Naive thymus-derived CD4-positive, alpha-beta T cell (primary cell): Measurements from ENCODE around the gene SYNGR4. TPM values are rescaled to one million over a fixed set of nuclear protein-coding genes. Genes with fewer than 3 reads are reported as not detected.
A peak's percentile ranks its signal among the peaks of the same experiment; 100 is the strongest.

Experiments
- ATAC-seq: fragments of 150-1000 bp; cut with Tn5 transposase; 2 replicates; pipeline ENCODE4 v1.10.0; 2021; ENCODE audit warnings: mild to moderate bottlenecking, moderate library complexity
- CTCF ChIA-PET: fragments of 350-600 bp; sonication (Branson Sonifier 250); formaldehyde crosslinking; loops from one replicate; lab custom pipeline; 2021; ENCODE audit warnings: antibody characterized with exemption; lab: Charles Lee
- POLR2A ChIA-PET: fragments of 350-600 bp; sonication (Branson Sonifier 250); formaldehyde crosslinking; loops from one replicate; lab custom pipeline; 2021; ENCODE audit warnings: antibody characterized with exemption, inconsistent platforms; lab: Charles Lee
- DNase-seq, 9 donors: peaks; one replicate each; pipeline versions ENCODE4 v3.0.0 to v3.0.0-alpha.2; 2020 to 2022; ENCODE audit warnings: mixed read lengths in 1 of 9
- H3K27ac ChIP-seq: one replicate; pipeline ENCODE4 v1.7.0; 2013; ENCODE audit warnings: mild to moderate bottlenecking, low read depth, low read length, moderate library complexity
- H3K27me3 ChIP-seq, 2 donors: one replicate each; pipeline ENCODE4 v1.7.0; 2013; ENCODE audit warnings: low read length in 2 of 2, mild to moderate bottlenecking in 2 of 2, moderate library complexity in 2 of 2; ENCODE audit not compliant: control insufficient read depth in 2 of 2, insufficient read depth in 2 of 2
- H3K36me3 ChIP-seq, 3 experiments: 1 replicate in 2 of 3; 2 replicates in 1 of 3; pipeline ENCODE4 v1.7.0; 2013; ENCODE audit warnings: low read length in 3 of 3, mild to moderate bottlenecking in 3 of 3, moderate library complexity in 1 of 3; ENCODE audit not compliant: insufficient read depth in 3 of 3, control insufficient read depth in 2 of 3
- H3K4me1 ChIP-seq, 2 donors: one replicate each; pipeline ENCODE4 v1.7.0; 2013; ENCODE audit warnings: low read length in 2 of 2, mild to moderate bottlenecking in 2 of 2, moderate library complexity in 1 of 2; ENCODE audit not compliant: control insufficient read depth in 2 of 2, insufficient read depth in 2 of 2
- H3K4me3 ChIP-seq: 2 replicates; pipeline ENCODE4 v1.7.0; 2013; ENCODE audit warnings: mild to moderate bottlenecking, low read length
- H3K9me3 ChIP-seq, 3 experiments: 1 replicate in 2 of 3; 2 replicates in 1 of 3; pipeline ENCODE4 v1.7.0; 2013; ENCODE audit warnings: low read length in 3 of 3; ENCODE audit not compliant: control insufficient read depth in 2 of 3
- H3K27ac Mint-ChIP-seq, 9 donors: one replicate each; pipeline ENCODE4 v1.8.0; 2020 to 2022; ENCODE audit warnings: mixed read lengths in 9 of 9, mild to moderate bottlenecking in 8 of 9, moderate library complexity in 5 of 9, inconsistent platforms in 2 of 9
- H3K27me3 Mint-ChIP-seq, 5 donors: one replicate each; pipeline ENCODE4 v1.8.0; 2021 to 2022; ENCODE audit warnings: mixed read lengths in 5 of 5, mild to moderate bottlenecking in 1 of 5
- H3K36me3 Mint-ChIP-seq, 5 donors: one replicate each; pipeline ENCODE4 v1.8.0; 2020 to 2022; ENCODE audit warnings: mixed read lengths in 5 of 5, mild to moderate bottlenecking in 3 of 5, inconsistent platforms in 1 of 5
- H3K4me1 Mint-ChIP-seq, 7 donors: one replicate each; pipeline ENCODE4 v1.8.0; 2020 to 2022; ENCODE audit warnings: mixed read lengths in 7 of 7, mild to moderate bottlenecking in 3 of 7, inconsistent platforms in 1 of 7
- H3K4me3 Mint-ChIP-seq, 10 donors: one replicate each; pipeline ENCODE4 v1.8.0; 2020 to 2022; ENCODE audit warnings: mild to moderate bottlenecking in 10 of 10, mixed read lengths in 10 of 10, moderate library complexity in 6 of 10, inconsistent platforms in 2 of 10
- H3K9me3 Mint-ChIP-seq, 11 donors: one replicate each; pipeline ENCODE4 v1.8.0; 2020 to 2022; ENCODE audit warnings: mixed read lengths in 11 of 11, mild to moderate bottlenecking in 4 of 11, inconsistent platforms in 1 of 11, moderate library complexity in 1 of 11
- intact Hi-C, 2 donors: fragments of 100-400 bp; cut with micrococcal nuclease; formaldehyde crosslinking; loops; one replicate each; pipeline ENCODE4 v1.15.1; 2023
- polyA plus RNA-seq, 2 donors: library from polyadenylated mRNA; unstranded; fragments of 300-500 nt; fragmentation: Illumina TruSeq; gene quantifications; one replicate each; pipeline ENCODE4 v1.2.3, GENCODE V29; 2021
- total RNA-seq, 6 experiments: library from RNA in 5 of 6; stranded (reverse) in 5 of 6; gene quantifications; 1 replicate in 5 of 6; 2 replicates in 1 of 6; pipeline ENCODE4 v1.2.3 and lab custom pipeline; 2021 to 2026

Gene SYNGR4
- total and polyA plus RNA-seq, 7 experiments from 2014 or later: not detected

DNA sequence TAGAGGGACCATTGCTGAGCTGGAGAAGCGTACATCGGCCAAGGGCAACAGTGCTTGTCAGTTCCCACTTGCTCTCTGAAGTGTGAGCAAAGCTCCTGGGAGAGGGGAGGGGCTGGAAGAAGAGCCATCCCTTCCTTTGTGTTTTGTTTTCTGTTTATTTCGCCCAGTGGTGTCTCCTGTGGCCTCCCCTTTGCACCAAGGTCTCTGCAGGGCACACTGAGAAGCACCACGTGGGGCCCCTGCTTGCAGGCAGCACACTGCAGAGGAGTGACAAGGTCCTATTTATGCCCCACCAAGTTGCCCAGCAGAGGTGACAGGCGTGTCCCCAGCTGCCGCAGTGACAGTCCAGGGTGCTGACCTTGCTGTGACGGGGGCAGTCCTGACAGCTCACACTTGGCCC lies 53.3 kb downstream of the SYNGR4 start:
- no peaks in the 10 kb centered on the region for H3K36me3 Mint-ChIP-seq
- ChIA-PET CTCF (no interaction called here), POLR2A (no interaction called here)
- no peaks in the 10 kb centered on the region for H3K36me3 ChIP-seq
- no peak overlapping the region for H3K4me3 Mint-ChIP-seq
- intact Hi-C loops: no loop called here
- H3K4me1 ChIP-seq: peaks cover 0 to 7% of the 10 kb centered on the region in 2 donors
- H3K27ac Mint-ChIP-seq: peak overlapping the region in 1 of 9 donors; percentile 76
- peaks cover 0 to 33% (median 0%) of the 10 kb centered on the region in 5 donors for H3K27me3 Mint-ChIP-seq
- ATAC-seq: no peak
- H3K27ac ChIP-seq: no peak overlapping the region
- H3K9me3 ChIP-seq: no peaks in the 10 kb centered on the region
- H3K9me3 Mint-ChIP-seq: no peaks in the 10 kb centered on the region
- no peak overlapping the region for H3K4me3 ChIP-seq
- no peak for DNase-seq
- H3K27me3 ChIP-seq: no peaks in the 10 kb centered on the region
- H3K4me1 Mint-ChIP-seq: peaks cover 12 to 38% (median 29%) of the 10 kb centered on the region in 7 donors

DNA sequence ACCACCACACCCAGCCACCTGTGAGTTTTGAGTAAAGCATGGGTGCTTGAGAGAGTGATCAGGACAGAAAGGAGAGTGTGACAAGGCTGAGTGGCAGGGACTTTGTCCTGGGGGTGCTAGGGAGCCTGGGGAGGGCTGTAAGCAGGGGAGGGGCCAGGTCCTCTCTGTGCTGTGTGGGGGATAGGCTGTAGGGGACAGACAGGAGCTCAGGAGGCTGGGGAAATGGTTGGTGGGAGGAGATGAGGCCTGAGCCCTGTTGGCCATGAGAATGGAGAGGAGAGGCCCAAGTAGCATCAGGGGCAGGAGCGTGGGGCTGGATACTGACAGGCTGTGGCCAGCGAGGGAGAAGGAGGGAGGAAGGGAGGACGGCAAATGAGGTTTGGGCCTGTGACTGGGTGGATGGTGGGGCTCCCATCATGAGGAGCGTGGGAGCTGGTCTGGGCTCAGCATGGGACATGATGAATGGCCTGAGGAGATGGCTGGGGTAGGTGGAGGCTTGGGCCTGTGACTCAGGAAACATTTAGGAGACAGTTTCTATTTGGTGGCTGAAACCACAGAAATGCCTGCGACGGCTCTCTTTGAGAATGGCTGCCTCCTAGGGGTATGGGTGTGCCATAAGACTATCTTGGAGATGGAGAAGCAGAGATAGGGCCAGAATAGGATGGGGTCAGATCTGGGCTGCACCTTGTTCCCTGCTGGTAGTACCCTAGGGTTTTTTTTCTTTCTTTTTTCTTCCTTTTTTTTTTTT lies 54.3 kb downstream of the SYNGR4 start:
- Histone ChIP-seq H3K36me3 (no peaks in the 10 kb centered on the region), H3K4me3 (no peak overlapping the region), H3K27ac (no peak overlapping the region), H3K4me1 (peaks cover 0 to 7% of the 10 kb centered on the region in 2 donors), H3K27me3 (no peaks in the 10 kb centered on the region), H3K9me3 (no peaks in the 10 kb centered on the region)
- DNase-seq (no peak), ATAC-seq (no peak)
- no peaks in the 10 kb centered on the region for H3K36me3 Mint-ChIP-seq
- peaks cover 12 to 38% (median 28%) of the 10 kb centered on the region in 7 donors for H3K4me1 Mint-ChIP-seq
- intact Hi-C loops: loop anchor here (1.0 to 2.0 kb wide), 2 partner anchors 26 to 27 kb away; partner anchors contain the start of gene GRWD1 (in 2 of the 2)
- H3K27ac Mint-ChIP-seq: peak overlapping the region in 5 of 9 donors; percentile 4 to 93 (median 38)
- POLR2A ChIA-PET: no interaction called here
- no peaks in the 10 kb centered on the region for H3K9me3 Mint-ChIP-seq
- H3K4me3 Mint-ChIP-seq: peak overlapping the region in 8 of 10 donors; percentile 70 to 90 (median 80)
- CTCF ChIA-PET: no interaction called here
- peaks cover 0 to 29% (median 5%) of the 10 kb centered on the region in 5 donors for H3K27me3 Mint-ChIP-seq

DNA sequence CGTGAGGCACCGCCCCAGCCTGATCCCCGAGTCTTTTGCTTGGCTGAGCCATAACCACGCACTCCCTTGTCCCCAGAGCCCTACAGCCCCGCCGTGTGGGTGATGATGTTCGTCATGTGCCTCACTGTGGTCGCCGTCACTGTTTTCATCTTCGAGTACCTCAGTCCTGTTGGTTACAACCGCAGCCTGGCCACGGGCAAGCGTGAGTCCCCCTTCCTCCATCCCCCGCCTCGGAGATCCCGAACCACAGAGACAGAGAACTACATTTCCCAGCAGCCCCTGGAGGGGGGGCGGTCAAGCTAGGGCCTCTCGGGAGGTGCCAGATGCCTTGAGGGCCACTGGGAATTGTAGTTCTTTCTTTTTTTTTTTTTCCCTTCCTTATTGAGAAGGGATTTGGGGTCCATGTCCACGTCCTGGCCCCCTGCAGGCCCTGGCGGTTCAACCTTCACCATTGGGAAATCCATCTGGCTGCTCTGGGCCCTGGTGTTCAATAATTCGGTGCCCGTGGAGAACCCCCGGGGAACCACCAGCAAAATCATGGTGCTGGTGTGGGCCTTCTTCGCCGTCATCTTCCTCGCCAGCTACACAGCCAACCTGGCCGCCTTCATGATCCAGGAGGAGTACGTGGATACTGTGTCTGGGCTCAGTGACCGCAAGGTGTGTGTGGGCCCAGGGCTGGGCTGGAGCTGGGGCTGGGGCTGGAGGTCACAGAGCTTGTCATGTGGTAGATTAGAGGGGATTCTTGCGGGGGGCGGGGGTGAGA lies 55.2 kb downstream of the SYNGR4 start:
- no peaks in the 10 kb centered on the region for H3K9me3 Mint-ChIP-seq
- intact Hi-C loops: loop anchor here (1.0 to 2.0 kb wide), 2 partner anchors 25 to 26 kb away; partner anchors contain the start of gene GRWD1 (in 2 of the 2)
- peaks cover 12 to 30% (median 22%) of the 10 kb centered on the region in 7 donors for H3K4me1 Mint-ChIP-seq
- Histone ChIP-seq H3K4me1 (peaks cover 0 to 5% of the 10 kb centered on the region in 2 donors), H3K9me3 (no peaks in the 10 kb centered on the region), H3K27me3 (no peaks in the 10 kb centered on the region), H3K4me3 (peak overlapping the region; percentile 15), H3K36me3 (no peaks in the 10 kb centered on the region), H3K27ac (no peak overlapping the region)
- peak overlapping the region; percentile 60 to 90 (median 80) for H3K4me3 Mint-ChIP-seq
- POLR2A ChIA-PET: no interaction called here
- CTCF ChIA-PET: no interaction called here
- DNase-seq (peak; percentile 44 to 77 (median 64)), ATAC-seq (peak; percentile 79)
- no peaks in the 10 kb centered on the region for H3K36me3 Mint-ChIP-seq
- H3K27ac Mint-ChIP-seq: peak overlapping the region in 6 of 9 donors; percentile 6 to 93 (median 74)
- H3K27me3 Mint-ChIP-seq: peaks cover 0 to 22% (median 5%) of the 10 kb centered on the region in 5 donors

GRCh38 chr19:48421548-48421947 lies 57.4 kb downstream of the SYNGR4 start:
- Histone ChIP-seq H3K9me3 (no peaks in the 10 kb centered on the region), H3K27me3 (no peaks in the 10 kb centered on the region), H3K4me3 (no peak overlapping the region), H3K4me1 (no peaks in the 10 kb centered on the region), H3K27ac (no peak overlapping the region), H3K36me3 (no peaks in the 10 kb centered on the region)
- Mint-ChIP-seq H3K4me1 (peaks cover 9 to 19% (median 13%) of the 10 kb centered on the region in 7 donors), H3K36me3 (no peaks in the 10 kb centered on the region), H3K9me3 (no peaks in the 10 kb centered on the region), H3K27me3 (peaks cover 0 to 6% (median 5%) of the 10 kb centered on the region in 5 donors), H3K4me3 (no peak overlapping the region), H3K27ac (no peak overlapping the region)
- ChIA-PET POLR2A (no interaction called here), CTCF (no interaction called here)
- DNase-seq (no peak), ATAC-seq (no peak)
- intact Hi-C loops: no loop called here

DNA sequence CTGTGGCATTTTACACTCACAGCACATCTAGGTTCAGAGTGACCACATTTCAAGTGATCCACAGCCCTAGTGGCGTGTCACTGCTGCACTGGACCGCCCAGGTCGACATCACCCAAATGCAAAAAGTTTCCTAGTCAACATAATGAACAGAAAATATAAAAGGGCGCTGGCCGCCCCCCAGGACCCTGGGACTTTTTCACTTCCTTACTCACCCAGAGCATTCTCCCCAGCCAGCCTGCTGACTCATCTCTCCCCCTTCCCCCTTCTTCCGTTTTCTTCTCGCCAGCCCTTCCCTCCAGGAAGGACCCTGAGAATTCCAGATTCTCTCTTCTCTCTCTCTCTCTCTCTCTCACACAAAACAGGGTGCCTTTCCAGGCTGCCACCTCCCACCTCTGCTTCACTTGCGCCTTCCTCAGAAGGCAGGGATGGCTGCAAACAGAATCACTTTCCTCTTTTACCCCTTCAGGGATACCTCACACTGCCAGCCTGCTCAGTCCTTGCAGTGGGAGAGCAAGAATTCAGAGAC lies 60.6 kb downstream of the SYNGR4 start:
- peak; percentile 27 for ATAC-seq
- POLR2A ChIA-PET: no interaction called here
- H3K36me3 Mint-ChIP-seq: no peaks in the 10 kb centered on the region
- CTCF ChIA-PET: no interaction called here
- intact Hi-C loops: no loop called here
- H3K9me3 Mint-ChIP-seq: no peaks in the 10 kb centered on the region
- H3K4me3 Mint-ChIP-seq: no peak overlapping the region
- peaks cover 0 to 6% (median 5%) of the 10 kb centered on the region in 5 donors for H3K27me3 Mint-ChIP-seq
- Histone ChIP-seq H3K4me1 (no peaks in the 10 kb centered on the region), H3K27ac (no peak overlapping the region), H3K9me3 (no peaks in the 10 kb centered on the region), H3K4me3 (no peak overlapping the region), H3K36me3 (no peaks in the 10 kb centered on the region), H3K27me3 (no peaks in the 10 kb centered on the region)
- no peak overlapping the region for H3K27ac Mint-ChIP-seq
- H3K4me1 Mint-ChIP-seq: peaks cover 0 to 6% (median 5%) of the 10 kb centered on the region in 7 donors
- DNase-seq: no peak
